Brain microvascular endothelial cell (primary cell): ENCODE measurements around the gene RASAL2.
A peak's percentile ranks its signal among the peaks of the same experiment; 100 is the strongest.

ENCODE experiments used
- DNase-seq: peaks from one replicate; pipeline ENCODE4 v3.0.0-alpha.2; 2020
- H3K27ac ChIP-seq: fragments of 250-450 bp; sonication (Bioruptor Pico); 2 replicates; pipeline ENCODE4 v1.5.1; 2020; ENCODE audit warnings: mild to moderate bottlenecking, moderate library complexity
- H3K27me3 ChIP-seq: fragments of 250-450 bp; sonication (Bioruptor Pico); replicated peaks from 2 replicates; pipeline ENCODE4 v1.5.1; 2020; ENCODE audit warnings: mild to moderate bottlenecking
- H3K36me3 ChIP-seq: fragments of 250-450 bp; sonication (Bioruptor Pico); replicated peaks from 2 replicates; pipeline ENCODE4 v1.5.1; 2020; ENCODE audit warnings: mild to moderate bottlenecking
- H3K4me3 ChIP-seq: 2 replicates; pipeline ENCODE4 v1.5.1; 2011; ENCODE audit warnings: low read depth, mild to moderate bottlenecking, control low read depth, low read length, moderate library complexity
- in situ Hi-C: cut with HindIII; loops from 2 replicates; pipeline ENCODE4 v1.10.0; 2017; ENCODE audit warnings: low sequenced_read_pairs, low pct_ligation_motif_present
- TF ChIP-seq, protein P1 (sequence below): IDR thresholded peaks from 2 replicates; pipeline ENCODE4 v1.5.1; 2011; ENCODE audit warnings: low read depth, mild to moderate bottlenecking, moderate library complexity, low read length, control low read depth, inconsistent platforms; ENCODE audit errors: missing control alignments

RASAL2 gene

DNA sequence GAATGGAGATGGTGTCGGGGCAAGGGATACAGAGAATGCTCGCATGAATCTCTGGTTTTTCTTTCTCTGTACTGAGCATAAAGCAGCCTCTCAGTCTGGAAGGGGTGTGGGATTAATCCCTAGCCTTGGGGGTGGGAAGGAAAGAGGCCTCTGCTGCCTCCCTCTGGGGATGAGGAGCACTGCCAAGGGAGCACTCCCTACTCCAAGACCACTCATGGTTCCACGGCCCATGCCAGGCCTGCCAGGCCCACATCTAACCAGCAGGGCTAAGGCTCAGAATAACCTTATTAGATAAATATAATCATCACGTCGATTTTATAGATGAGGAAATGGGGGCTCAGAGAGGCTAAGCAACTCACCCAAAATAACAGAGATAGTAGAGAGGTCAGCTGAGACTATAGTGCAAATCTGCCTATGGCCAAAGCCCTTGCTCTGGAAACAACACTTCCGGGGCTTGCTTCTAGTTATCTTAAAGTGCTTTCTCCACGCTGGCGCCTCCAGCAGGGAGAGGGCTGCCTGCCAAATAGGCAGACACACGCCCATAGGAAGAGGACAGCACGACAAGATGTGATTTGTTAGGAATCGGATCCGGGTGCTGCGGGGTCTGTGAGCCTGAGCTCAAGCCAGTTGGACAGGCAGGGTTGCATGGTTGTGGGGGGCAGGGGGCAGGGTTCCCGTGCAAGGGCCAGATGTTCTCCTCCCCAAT is 419.5 kb downstream of the RASAL2 start:
- in situ Hi-C loops, result no loop called here

DNA sequence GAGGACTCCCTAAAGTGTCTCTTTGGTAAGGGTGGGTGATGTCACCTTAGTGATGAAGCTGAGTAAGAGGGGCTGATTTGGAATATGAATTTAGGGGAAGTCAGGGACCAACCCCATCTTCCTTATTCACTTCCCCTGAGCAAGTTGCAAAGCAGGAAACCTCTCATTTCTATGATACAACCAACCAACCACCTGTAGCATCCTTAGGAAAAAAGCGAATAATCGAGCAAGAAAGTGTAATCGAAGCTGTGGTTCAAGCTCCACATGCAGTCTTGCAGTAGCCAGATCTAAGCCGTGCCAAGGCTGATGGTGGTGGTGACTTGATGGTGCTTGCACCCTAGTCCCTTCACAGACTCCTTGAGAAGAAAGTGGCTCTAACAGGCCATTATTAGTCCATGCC is 422.2 kb downstream of the RASAL2 start:
- Histone ChIP-seq H3K4me3 (no peak overlapping the region), H3K27me3 (no peaks in the 10 kb centered on the region), H3K36me3 (no peaks in the 10 kb centered on the region), H3K27ac (no peak overlapping the region)
- DNase-seq, result no peak
- in situ Hi-C loops, result no loop called here
- TF ChIP-seq, protein P1, sequence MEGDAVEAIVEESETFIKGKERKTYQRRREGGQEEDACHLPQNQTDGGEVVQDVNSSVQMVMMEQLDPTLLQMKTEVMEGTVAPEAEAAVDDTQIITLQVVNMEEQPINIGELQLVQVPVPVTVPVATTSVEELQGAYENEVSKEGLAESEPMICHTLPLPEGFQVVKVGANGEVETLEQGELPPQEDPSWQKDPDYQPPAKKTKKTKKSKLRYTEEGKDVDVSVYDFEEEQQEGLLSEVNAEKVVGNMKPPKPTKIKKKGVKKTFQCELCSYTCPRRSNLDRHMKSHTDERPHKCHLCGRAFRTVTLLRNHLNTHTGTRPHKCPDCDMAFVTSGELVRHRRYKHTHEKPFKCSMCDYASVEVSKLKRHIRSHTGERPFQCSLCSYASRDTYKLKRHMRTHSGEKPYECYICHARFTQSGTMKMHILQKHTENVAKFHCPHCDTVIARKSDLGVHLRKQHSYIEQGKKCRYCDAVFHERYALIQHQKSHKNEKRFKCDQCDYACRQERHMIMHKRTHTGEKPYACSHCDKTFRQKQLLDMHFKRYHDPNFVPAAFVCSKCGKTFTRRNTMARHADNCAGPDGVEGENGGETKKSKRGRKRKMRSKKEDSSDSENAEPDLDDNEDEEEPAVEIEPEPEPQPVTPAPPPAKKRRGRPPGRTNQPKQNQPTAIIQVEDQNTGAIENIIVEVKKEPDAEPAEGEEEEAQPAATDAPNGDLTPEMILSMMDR, result no peak

More for the DNA sequence above, 419.5 kb downstream of the RASAL2 start:
- H3K36me3 ChIP-seq, result no peaks in the 10 kb centered on the region
- H3K27me3 ChIP-seq, result no peaks in the 10 kb centered on the region
- no peak for DNase-seq
- TF ChIP-seq, protein P1, result peak; percentile 32
- no peak overlapping the region for H3K4me3 ChIP-seq
- no peak overlapping the region for H3K27ac ChIP-seq

DNA sequence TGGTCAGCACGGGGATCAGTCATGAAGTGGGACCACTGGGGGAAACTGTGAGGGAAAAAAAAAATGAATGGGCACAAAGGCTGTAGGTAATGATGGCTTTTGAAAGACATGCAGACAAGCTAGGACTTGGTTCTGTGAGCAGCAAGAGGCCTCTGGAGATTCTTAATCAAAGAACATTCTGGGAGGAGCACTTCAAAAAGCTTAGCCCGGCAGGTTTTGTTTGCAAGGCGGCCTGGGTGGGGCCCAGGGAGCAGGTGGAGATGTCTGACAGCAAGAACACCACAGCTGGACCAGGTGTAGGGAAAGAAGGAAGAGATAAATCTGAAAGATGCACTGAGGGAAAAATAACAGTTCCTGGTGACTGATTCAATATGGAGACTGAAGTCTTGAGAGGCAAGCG is 425.0 kb downstream of the RASAL2 start:
- no peak for DNase-seq
- Histone ChIP-seq H3K27me3 (no peaks in the 10 kb centered on the region), H3K4me3 (no peak overlapping the region), H3K36me3 (no peaks in the 10 kb centered on the region), H3K27ac (no peak overlapping the region)
- TF ChIP-seq, protein P1, result no peak
- in situ Hi-C loops, result no loop called here

DNA sequence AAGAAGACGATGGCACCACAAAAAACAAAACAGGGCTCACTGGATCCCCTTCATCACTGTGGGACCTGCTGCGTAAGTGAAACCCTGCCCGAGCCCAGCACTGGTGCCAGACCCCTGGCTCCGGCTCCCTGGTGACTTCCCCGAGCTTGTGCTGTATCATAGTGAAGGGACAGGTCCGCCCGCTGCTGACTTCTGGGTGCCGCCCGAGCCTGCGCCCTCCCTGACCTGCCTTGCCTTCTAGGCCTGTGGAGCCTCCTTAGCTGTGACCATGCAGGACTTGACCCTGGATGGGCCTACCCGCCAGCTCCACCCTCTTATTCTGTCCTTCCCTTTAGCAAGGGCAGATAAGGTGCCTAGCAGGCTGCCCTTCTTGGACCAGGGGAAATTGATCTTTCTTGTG is 426.9 kb downstream of the RASAL2 start:
- H3K4me3 ChIP-seq, result no peak overlapping the region
- no peak overlapping the region for H3K27ac ChIP-seq
- H3K36me3 ChIP-seq, result no peaks in the 10 kb centered on the region
- no peaks in the 10 kb centered on the region for H3K27me3 ChIP-seq
- in situ Hi-C loops, result no loop called here
- DNase-seq, result no peak
- TF ChIP-seq, protein P1, result no peak

DNA sequence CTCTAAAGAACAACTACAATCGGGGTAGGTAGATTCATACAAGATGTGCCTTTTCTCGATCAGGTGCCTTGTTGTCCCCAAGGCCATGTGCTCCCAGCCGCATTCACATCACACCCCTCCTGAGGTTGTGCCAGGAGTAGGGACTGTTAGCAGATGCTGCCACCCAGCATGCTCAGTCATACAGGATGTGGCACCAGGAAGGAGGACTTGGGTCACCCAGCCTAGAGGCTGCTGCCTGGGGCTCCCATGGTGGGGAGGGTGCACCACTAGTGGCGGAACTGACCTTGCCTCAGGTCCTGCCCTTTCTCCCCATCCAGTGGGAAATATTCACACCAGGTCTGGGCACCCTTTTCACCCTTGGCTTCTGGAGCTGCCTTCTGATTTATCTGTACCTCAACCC is 427.3 kb downstream of the RASAL2 start:
- in situ Hi-C loops, result no loop called here
- TF ChIP-seq, protein P1, result no peak
- H3K36me3 ChIP-seq, result no peaks in the 10 kb centered on the region
- no peaks in the 10 kb centered on the region for H3K27me3 ChIP-seq
- H3K27ac ChIP-seq, result no peak overlapping the region
- DNase-seq, result no peak
- no peak overlapping the region for H3K4me3 ChIP-seq

DNA sequence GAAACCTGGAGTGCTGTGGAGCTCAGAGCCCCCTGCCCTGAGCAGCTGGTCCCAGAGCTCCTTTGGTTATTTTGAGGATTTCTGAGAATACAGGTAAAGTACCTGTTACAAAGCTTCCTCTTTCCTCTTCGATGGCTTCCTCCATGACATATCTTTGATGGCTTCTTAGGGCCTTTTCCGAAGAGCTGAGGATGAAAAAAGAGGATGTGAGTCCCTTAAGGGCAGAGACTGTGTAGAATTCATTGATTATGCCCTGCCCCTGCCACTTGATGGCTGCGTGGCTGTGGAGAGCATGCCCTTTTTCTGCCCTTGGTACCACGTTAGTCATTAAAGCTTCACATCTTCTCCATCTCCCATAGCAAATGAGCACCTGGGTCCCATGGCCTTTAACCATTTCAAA is 433.2 kb downstream of the RASAL2 start:
- Histone ChIP-seq H3K4me3 (no peak overlapping the region), H3K27ac (no peak overlapping the region), H3K36me3 (no peaks in the 10 kb centered on the region), H3K27me3 (no peaks in the 10 kb centered on the region)
- TF ChIP-seq, protein P1, result no peak
- in situ Hi-C loops, result loop anchor here (25.0 kb wide), 1 partner anchor 485 kb away; no protein-coding TSS in a partner anchor
- no peak for DNase-seq
